SK-N-SH (cell line): ENCODE measurements around the gene SNRNP35.

Experiments used
- CTCF ChIP-seq: fragments of 200-600 bp; sonication (generic); IDR thresholded peaks from 2 replicates; pipeline ENCODE4 v1.6.1; 2017; ENCODE audit warnings: antibody characterized with exemption, mild to moderate bottlenecking, moderate library complexity
- EP300 ChIP-seq, 2 experiments: IDR thresholded peaks; 2 replicates each; pipeline versions ENCODE4 v1.4.0 to v1.6.1; 2012; ENCODE audit warnings: borderline replicate concordance in 1 of 2, low read depth in 1 of 2, low read length in 1 of 2
- EZH2phosphoT487 ChIP-seq: fragments of 200-600 bp; sonication (generic); IDR thresholded peaks from 2 replicates; pipeline ENCODE4 v1.6.1; 2017; ENCODE audit warnings: low read depth, mixed run types, mild to moderate bottlenecking, antibody characterized with exemption, moderate library complexity, borderline replicate concordance
- FOSL2 ChIP-seq: IDR thresholded peaks from 2 replicates; pipeline ENCODE4 v1.4.0; 2012; ENCODE audit warnings: low read depth, mild to moderate bottlenecking, moderate library complexity, borderline replicate concordance
- MAX ChIP-seq: IDR thresholded peaks from 2 replicates; pipeline ENCODE4 v1.4.0; 2012; ENCODE audit warnings: low read depth
- POLR2AphosphoS5 ChIP-seq: IDR thresholded peaks from 2 replicates; pipeline ENCODE4 v1.6.1; 2012; ENCODE audit warnings: low read depth, low read length
- REST ChIP-seq: IDR thresholded peaks from 2 replicates; pipeline ENCODE4 v1.6.1; 2012; ENCODE audit warnings: mild to moderate bottlenecking, low read depth, low read length, moderate library complexity
- TAF1 ChIP-seq: IDR thresholded peaks from 2 replicates; pipeline ENCODE4 v1.6.1; 2012; ENCODE audit warnings: low read depth, mild to moderate bottlenecking, low read length, moderate library complexity, borderline replicate concordance
- TF ChIP-seq, protein P1 (sequence below): IDR thresholded peaks from 2 replicates; pipeline ENCODE4; 2012

GRCh38 chr12:123513805-123514204 is 55.9 kb downstream of the SNRNP35 start:
- no peak for TF ChIP-seq FOSL2
- no peak for TF ChIP-seq CTCF
- no peak for TF ChIP-seq MAX
- TF ChIP-seq EP300 (IDR thresholded peaks at IDR 0.05; ENCODE audit: borderline replicate concordance in 1 of 2, low read depth in 1 of 2, low read length in 1 of 2), result no peak
- no peak for TF ChIP-seq REST
- no peak for TF ChIP-seq POLR2AphosphoS5
- TF ChIP-seq EZH2phosphoT487, result no peak
- TF ChIP-seq, protein P1, sequence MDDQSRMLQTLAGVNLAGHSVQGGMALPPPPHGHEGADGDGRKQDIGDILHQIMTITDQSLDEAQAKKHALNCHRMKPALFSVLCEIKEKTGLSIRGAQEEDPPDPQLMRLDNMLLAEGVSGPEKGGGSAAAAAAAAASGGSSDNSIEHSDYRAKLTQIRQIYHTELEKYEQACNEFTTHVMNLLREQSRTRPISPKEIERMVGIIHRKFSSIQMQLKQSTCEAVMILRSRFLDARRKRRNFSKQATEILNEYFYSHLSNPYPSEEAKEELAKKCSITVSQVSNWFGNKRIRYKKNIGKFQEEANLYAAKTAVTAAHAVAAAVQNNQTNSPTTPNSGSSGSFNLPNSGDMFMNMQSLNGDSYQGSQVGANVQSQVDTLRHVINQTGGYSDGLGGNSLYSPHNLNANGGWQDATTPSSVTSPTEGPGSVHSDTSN, result no peak
- no peak for TF ChIP-seq TAF1
